Ramos (cell line): ENCODE data around the gene TUBA4B.

Experiments
- in situ Hi-C: fragments of 300-500 bp; cut with MboI; formaldehyde crosslinking; loops from one replicate; pipeline ENCODE4 v1.14.3; 2022; ENCODE audit warnings: low sequenced_read_pairs; ENCODE audit not compliant: unreplicated experiment

TUBA4B gene

DNA sequence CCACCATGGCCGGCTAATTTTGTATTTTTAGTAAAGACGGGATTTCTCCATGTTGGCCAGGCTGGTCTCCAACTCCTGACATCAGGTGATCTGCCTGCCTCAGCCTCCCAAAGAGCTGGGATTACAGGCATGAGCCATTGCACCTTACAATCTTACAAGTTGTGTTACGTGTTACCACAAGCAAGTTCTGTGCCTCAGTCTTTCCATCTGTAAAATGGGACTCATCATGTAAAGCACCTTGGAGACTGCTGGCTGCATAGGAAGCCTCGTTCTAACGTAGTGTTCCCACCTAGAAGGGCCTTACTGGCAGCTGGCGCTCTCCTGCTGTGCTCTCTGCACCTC, 36.1 kb downstream of the TUBA4B start:
- in situ Hi-C loops = no loop called here

GRCh38 chr2:219289537-219290361, 36.7 kb downstream of the TUBA4B start:
- in situ Hi-C loops = loop anchor here (5.0 kb wide), 1 partner anchor 42 kb away; the partner anchor contains the start of genes GLB1L and STK16

- in situ Hi-C loops = loop anchor here (5.0 kb wide), 1 partner anchor 43 kb away; the partner anchor contains the start of genes GLB1L and STK16
Measured at GRCh38 chr2:219290381-219291171, 37.5 kb downstream of the TUBA4B start.

DNA sequence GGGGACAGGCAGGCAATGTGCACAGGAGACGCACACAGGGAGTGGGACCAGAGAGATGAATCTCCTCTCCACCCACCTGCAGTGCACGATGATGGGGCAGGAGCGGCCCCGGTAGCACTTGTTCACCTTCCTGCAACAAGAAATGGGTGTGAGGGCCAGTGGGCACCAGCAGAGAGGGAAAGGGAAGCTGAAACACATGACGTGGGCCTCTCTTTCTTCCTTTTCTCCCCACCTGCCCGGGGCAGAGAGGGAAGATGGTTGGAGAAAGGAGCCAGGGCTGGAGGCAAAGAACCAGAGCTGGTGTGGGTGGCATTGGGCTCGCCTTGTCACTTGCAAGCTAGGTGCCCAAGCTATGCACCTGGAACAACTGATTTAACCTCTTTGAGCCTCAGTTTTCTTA, 38.4 kb downstream of the TUBA4B start:
- in situ Hi-C loops = loop anchor here (5.0 kb wide), 1 partner anchor 44 kb away; the partner anchor contains the start of genes GLB1L and STK16

DNA sequence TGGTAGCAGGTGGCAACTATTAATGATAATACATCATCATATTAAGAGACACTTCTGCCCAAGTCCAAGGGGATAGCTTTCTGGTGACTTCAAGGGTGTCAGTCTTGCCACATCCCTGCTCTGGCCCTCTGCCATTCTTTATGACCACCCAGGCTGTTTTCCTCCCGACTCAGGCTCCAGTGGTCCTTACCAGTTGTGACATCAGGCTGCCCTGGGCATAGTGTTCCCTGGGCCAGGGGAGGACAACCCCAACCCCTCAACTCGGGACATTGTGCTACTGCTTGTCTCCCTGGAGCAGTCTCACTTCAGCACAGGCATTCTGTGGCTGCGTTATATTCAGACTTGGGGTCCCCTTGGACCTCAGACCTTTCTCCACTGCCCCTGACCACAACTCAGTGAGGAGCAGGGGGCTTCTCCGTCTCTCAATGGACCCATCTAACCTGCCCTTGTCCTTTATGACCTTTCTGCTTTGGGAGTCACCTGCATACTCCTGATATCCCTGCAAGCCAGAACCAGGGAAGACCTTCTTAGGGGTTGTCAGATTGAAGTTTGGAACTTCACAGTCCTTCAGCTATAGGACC, 39.0 kb downstream of the TUBA4B start:
- in situ Hi-C loops = loop anchor here (5.0 kb wide), 1 partner anchor 45 kb away; the partner anchor contains the start of genes GLB1L and STK16

GRCh38 chr2:219292616-219293015, 39.6 kb downstream of the TUBA4B start:
- in situ Hi-C loops = loop anchor here (5.0 kb wide), 1 partner anchor 45 kb away; the partner anchor contains the start of genes GLB1L and STK16

DNA sequence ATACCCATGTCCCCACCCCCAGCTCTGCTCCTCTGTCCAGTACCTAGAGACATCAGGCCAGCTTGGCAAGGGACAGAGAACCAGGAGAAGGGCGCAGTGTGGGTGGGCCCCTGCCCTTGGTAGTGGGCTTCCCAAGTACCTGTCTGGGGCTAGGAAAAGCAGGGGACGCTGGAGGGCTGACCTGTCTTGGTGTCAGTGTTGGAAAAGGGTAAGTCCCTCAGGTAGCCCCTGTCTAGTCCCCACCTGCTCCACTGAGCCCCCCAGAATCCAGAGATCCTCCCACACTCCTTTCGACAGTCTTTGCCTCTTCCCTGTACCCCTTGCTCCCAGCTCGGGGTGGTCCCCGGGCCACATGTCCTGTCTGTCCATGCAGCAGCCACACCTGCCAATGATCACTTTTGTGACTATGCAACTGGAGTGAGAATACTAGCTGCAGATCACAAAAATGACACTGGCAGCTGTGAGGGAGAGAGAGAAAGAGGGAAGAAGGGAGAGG, 40.7 kb downstream of the TUBA4B start:
- in situ Hi-C loops = loop anchor here (5.0 kb wide), 1 partner anchor 46 kb away; the partner anchor contains the start of genes GLB1L and STK16

GRCh38 chr2:219294356-219295351, 41.6 kb downstream of the TUBA4B start:
- in situ Hi-C loops = loop anchor here (5.0 kb wide), 2 partner anchors 47 to 132 kb away; partner anchors contain the start of genes GLB1L, NHEJ1 and STK16

- in situ Hi-C loops = loop anchor here (5.0 kb wide), 1 partner anchor 134 kb away; the partner anchor contains the start of gene NHEJ1
Measured at GRCh38 chr2:219296142-219296541, 43.1 kb downstream of the TUBA4B start.

DNA sequence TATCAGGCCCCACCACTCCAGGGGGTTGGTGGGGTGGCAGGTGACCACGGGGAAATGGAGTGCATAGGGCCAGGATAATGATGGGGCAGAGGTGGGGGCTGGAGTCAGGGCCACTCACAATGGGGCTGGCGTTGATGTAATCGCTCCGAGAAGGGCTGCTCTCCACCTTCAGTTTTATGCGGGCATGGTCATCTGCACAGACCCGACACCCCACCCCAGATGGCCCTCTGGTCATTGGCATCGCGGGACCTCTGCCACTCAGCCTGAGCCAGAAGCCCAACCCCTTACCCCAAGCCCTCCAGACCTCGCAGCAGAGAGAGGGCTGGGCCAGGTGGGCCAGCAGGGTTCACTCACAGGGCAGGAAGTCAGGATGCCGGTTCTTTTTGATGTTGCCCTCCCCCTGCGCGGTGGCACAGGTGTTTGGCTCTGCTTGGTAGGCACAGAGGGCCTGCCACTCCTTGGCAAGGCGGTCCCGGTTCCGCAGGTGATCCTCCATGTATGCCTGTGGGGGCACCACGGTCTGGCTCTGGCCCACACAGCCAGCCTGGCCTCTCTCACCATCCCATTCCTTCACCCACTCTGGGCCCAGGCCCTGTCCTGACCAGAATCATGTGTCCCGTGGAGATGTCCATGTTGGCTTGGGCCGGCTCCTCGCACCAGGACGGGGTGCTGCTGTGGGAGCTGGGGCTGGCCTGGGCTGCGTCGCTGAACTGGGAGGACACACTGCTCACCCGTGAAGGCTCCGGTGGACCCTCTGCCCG, 43.8 kb downstream of the TUBA4B start:
- in situ Hi-C loops = loop anchor here (5.0 kb wide), 1 partner anchor 135 kb away; the partner anchor contains the start of gene NHEJ1

DNA sequence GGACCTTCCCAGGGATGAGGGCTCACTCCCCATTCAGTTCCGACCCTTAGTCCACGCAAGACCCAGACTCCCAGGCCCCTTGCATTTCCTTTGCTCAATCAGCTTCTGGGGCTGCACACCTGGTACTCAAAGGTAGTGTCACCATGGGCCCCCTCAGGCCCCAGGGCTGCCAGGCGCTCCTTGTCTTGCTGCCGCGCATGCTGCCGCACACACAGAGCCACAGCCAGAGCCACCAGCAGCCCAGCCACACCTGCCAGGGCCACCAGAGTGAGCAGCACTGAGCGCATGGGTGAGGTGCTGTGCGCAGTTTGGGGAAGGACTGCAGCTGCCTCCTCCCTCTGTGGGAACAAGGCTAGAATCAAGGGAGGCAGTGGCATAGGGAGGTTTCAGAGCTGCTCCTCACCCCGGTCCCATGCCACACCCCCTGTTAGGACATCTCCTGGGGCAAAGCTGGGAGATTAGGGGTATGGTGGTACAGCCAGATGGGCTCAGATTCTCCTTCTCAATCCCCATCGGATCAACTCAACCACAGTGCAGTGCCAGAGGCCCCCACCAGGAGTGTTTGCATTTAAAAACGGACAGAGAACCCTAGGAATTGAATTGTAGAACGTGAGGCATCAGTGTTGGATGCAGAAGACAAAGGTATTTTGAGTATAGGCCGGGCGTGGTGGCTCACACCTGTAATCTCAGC, 44.9 kb downstream of the TUBA4B start:
- in situ Hi-C loops = loop anchor here (5.0 kb wide), 1 partner anchor 136 kb away; the partner anchor contains the start of gene NHEJ1

GRCh38 chr2:219298759-219299371, 45.8 kb downstream of the TUBA4B start:
- in situ Hi-C loops = loop anchor here (5.0 kb wide), 1 partner anchor 137 kb away; the partner anchor contains the start of gene NHEJ1

DNA sequence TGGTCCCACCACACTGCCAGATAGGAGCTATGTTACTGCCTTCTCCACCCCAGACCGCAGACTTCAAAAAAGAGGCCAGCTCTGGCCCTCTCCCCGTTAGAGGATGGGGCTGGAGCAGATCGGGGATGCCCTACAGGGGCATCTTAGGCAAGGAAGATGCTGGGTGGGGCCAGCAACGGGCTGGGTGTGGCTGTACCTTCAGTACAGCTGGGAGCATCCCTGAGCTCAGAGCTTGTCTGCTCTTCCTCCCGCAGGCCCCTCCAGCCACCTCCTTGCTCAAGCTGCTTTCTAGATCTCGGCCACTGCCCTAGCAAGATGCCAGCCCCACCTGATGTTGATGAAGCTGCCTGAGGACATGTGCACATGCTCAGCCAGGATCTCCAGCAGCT, 46.3 kb downstream of the TUBA4B start:
- in situ Hi-C loops = loop anchor here (5.0 kb wide), 1 partner anchor 137 kb away; the partner anchor contains the start of gene NHEJ1

- in situ Hi-C loops = no loop called here
Measured at GRCh38 chr2:219300022-219300421, 47.0 kb downstream of the TUBA4B start.

DNA sequence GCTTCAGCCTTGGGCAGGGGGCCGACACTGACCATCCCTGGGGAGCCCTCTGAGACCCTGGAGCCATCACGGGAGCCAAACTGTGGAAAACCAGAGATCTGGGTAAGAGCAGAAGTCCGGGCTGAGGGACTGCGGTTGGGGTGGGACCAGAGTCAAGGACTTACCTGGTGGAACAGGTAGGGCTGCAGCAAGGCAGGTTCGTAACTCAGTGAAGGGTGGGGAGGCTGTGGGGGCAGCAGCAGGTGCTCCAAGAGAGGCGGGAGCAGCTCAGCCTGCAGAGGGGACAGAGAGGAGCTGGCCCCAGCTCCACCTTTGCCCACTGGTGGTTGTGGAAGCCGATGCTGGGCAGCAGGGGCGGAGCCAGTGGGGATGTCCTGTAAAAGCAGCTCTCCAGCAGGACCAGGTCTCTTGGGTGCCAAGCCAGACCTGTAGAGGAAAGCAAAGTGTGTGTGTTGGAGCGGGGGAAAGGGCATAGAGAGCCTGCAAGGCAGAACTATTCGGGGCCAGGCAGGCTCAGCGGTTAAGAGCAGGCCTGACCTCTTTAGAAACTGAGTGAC, 49.4 kb downstream of the TUBA4B start:
- in situ Hi-C loops = no loop called here

- in situ Hi-C loops = no loop called here
Measured at GRCh38 chr2:219304223-219304622, 51.2 kb downstream of the TUBA4B start.

- in situ Hi-C loops = no loop called here
Measured at GRCh38 chr2:219306047-219306446, 53.0 kb downstream of the TUBA4B start.
